GM18858 (cell line): ENCODE measurements around the gene ZNF780B.

ENCODE experiments used
- ATAC-seq: cut with Tn5 transposase; IDR thresholded peaks from one replicate; pipeline ENCODE4 v1.9.1; 2021; ENCODE audit not compliant: unreplicated experiment

The ZNF780B gene

DNA sequence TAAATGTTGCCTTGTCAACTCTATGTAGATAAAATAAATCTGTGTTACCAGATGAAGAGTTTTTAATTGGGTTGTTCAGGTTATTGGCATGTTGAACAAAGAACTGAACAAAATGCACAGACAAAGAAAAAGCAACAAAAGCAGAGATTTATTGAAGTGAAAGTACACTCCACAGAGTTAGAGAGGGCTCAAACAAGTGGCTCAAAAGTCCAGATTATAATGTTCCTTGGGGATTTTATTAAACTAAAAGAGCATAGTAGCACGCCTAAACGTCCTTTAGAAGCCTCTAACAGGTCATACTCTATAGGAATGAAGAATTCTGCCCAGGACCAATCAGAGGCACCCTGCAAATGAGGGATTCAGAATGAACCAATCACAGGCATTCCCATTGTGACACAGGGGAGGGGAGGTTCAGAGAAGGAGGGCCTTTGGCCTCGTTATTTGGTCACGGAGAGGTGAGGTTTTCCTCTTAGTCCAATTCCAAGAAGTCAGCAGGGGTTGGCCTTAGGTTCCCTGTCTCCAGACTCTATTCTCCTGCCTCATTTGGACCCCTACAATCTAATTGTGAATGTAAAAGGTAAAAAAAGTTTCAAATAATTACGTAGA lies 72.2 kb downstream of the ZNF780B start:
- ATAC-seq: no peak

DNA sequence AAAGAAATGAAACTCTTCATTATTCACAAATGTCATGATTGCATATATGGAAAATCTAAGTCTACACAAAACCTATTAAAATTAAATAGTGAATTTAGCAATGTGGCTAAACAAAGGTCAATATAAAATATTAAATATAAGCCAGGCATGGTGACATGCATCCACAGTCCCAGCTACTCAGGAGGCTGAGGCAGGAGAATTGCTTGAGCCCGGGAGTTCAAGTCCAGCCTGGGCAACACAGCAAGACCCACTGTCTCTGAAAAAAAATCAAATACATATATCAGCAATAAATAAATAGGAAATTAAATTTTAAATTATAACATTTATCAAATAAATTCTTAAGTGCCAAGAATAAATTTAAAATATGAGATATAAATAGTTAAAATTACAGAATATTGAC lies 73.1 kb downstream of the ZNF780B start:
- ATAC-seq: no peak
